CD14-positive monocyte (primary cell): ENCODE measurements around the gene OBSCN. TPM values are rescaled to one million over a fixed set of nuclear protein-coding genes. Genes with fewer than 3 reads are reported as not detected.

Source experiments
- DNase-seq, 3 donors: peaks; one replicate each; pipeline ENCODE4 v3.0.0-alpha.2; 2011 to 2022
- H2AFZ ChIP-seq: 2 replicates; pipeline ENCODE4 v1.6.0; 2012; ENCODE audit warnings: mild to moderate bottlenecking, low read depth, low read length, inconsistent platforms; ENCODE audit not compliant: insufficient read depth, poor library complexity, severe bottlenecking
- H3K27ac ChIP-seq, 2 donors: 1 replicate in 1 of 2; 2 replicates in 1 of 2; pipeline ENCODE4 v1.5.1; 2012 to 2013; ENCODE audit warnings: low read length in 2 of 2, control low read depth in 1 of 2, inconsistent platforms in 1 of 2, low read depth in 1 of 2, mild to moderate bottlenecking in 1 of 2
- H3K27me3 ChIP-seq, 2 donors: one replicate each; pipeline versions ENCODE4 v1.6.0 to v1.6.1; 2011 to 2013; ENCODE audit warnings: low read length in 2 of 2; ENCODE audit not compliant: control insufficient read depth in 2 of 2, insufficient read depth in 2 of 2
- H3K36me3 ChIP-seq, 2 donors: replicated peaks in 1 of 2; 1 replicate in 1 of 2; 2 replicates in 1 of 2; pipeline versions ENCODE4 v1.5.1 to v1.6.1; 2012 to 2013; ENCODE audit warnings: low read length in 2 of 2, control low read depth in 1 of 2, inconsistent platforms in 1 of 2, mild to moderate bottlenecking in 1 of 2; ENCODE audit not compliant: insufficient read depth in 2 of 2, control insufficient read depth in 1 of 2
- H3K4me1 ChIP-seq, 2 donors: 1 replicate in 1 of 2; 2 replicates in 1 of 2; pipeline versions ENCODE4 v1.5.1 to v1.6.1; 2012 to 2013; ENCODE audit warnings: low read length in 2 of 2, control low read depth in 1 of 2, inconsistent platforms in 1 of 2, mild to moderate bottlenecking in 1 of 2, moderate library complexity in 1 of 2; ENCODE audit not compliant: insufficient read depth in 2 of 2, control insufficient read depth in 1 of 2
- H3K4me2 ChIP-seq: replicated peaks from 2 replicates; pipeline ENCODE3; 2012; ENCODE audit warnings: low read length, moderate library complexity, mild to moderate bottlenecking; ENCODE audit not compliant: poor library complexity, severe bottlenecking; ENCODE audit errors: extremely low read depth
- H3K4me3 ChIP-seq, 3 experiments: fragments of 200-600 bp in 1 of 3; sonication (generic) in 1 of 3; replicated peaks in 1 of 3; 1 replicate in 2 of 3; 2 replicates in 1 of 3; pipeline ENCODE4 v1.5.1; 2011 to 2013; ENCODE audit warnings: low read length in 3 of 3, mild to moderate bottlenecking in 3 of 3, control low read depth in 2 of 3, low read depth in 2 of 3, inconsistent platforms in 1 of 3, moderate library complexity in 1 of 3
- H3K79me2 ChIP-seq: 2 replicates; pipeline ENCODE4 v1.6.0; 2012; ENCODE audit warnings: mild to moderate bottlenecking, control low read depth, inconsistent platforms, low read length, moderate library complexity; ENCODE audit not compliant: insufficient read depth
- H3K9ac ChIP-seq: 2 replicates; pipeline ENCODE4 v1.6.0; 2017; ENCODE audit warnings: low read length, mild to moderate bottlenecking; ENCODE audit not compliant: insufficient read depth, poor library complexity, severe bottlenecking
- H3K9me3 ChIP-seq, 2 donors: replicated peaks in 1 of 2; 1 replicate in 1 of 2; 2 replicates in 1 of 2; pipeline versions ENCODE4 v1.5.1 to v1.6.1; 2012 to 2013; ENCODE audit warnings: low read length in 2 of 2, control low read depth in 1 of 2; ENCODE audit not compliant: control insufficient read depth in 1 of 2, insufficient read depth in 1 of 2
- H4K20me1 ChIP-seq: 2 replicates; pipeline ENCODE4 v1.6.0; 2012; ENCODE audit warnings: mild to moderate bottlenecking, low read length, control low read depth, moderate library complexity; ENCODE audit not compliant: insufficient read depth
- H3K27ac Mint-ChIP-seq, 7 donors: one replicate each; pipeline ENCODE4 v1.8.0; 2020; ENCODE audit warnings: mild to moderate bottlenecking in 7 of 7, mixed read lengths in 7 of 7, moderate library complexity in 6 of 7, inconsistent platforms in 2 of 7
- H3K27me3 Mint-ChIP-seq, 3 donors: one replicate each; pipeline ENCODE4 v1.8.0; 2021 to 2022; ENCODE audit warnings: low read depth in 3 of 3, mild to moderate bottlenecking in 3 of 3, mixed read lengths in 3 of 3, moderate library complexity in 3 of 3, inconsistent platforms in 1 of 3
- H3K36me3 Mint-ChIP-seq, 2 donors: one replicate each; pipeline ENCODE4 v1.8.0; 2020; ENCODE audit warnings: mixed read lengths in 2 of 2, inconsistent platforms in 1 of 2, mild to moderate bottlenecking in 1 of 2
- H3K4me1 Mint-ChIP-seq: one replicate; pipeline ENCODE4 v1.8.0; 2020; ENCODE audit warnings: mild to moderate bottlenecking, mixed read lengths
- H3K4me3 Mint-ChIP-seq, 2 donors: one replicate each; pipeline ENCODE4 v1.8.0; 2020; ENCODE audit warnings: mild to moderate bottlenecking in 2 of 2, mixed read lengths in 2 of 2, moderate library complexity in 1 of 2
- H3K9me3 Mint-ChIP-seq, 7 donors: one replicate each; pipeline ENCODE4 v1.8.0; 2020 to 2022; ENCODE audit warnings: mixed read lengths in 7 of 7, mild to moderate bottlenecking in 6 of 7, moderate library complexity in 6 of 7, inconsistent platforms in 2 of 7
- CTCF ChIP-seq: fragments of 200-600 bp; IDR thresholded peaks from one replicate; pipeline ENCODE4 v1.8.0; 2022; ENCODE audit warnings: antibody characterized with exemption, mild to moderate bottlenecking
- WGBS: methylation state at CpG from one replicate; pipeline ENCODE4 v1.1.5; 2013; ENCODE audit warnings: missing lambda C conversion rate; ENCODE audit not compliant: insufficient coverage; 5-methylcytosine and 5-hydroxymethylcytosine counted together
- intact Hi-C, 2 donors: fragments of 100-400 bp; cut with micrococcal nuclease; formaldehyde crosslinking; loops; one replicate each; pipeline versions ENCODE4 v1.15.0 to v1.15.1; 2023
- polyA plus RNA-seq, 3 donors: library from polyadenylated mRNA; depleted of rRNA in 1 of 3; unstranded in 2 of 3; stranded (reverse) in 1 of 3; fragments of 300-500 nt in 2 of 3; fragments of >200 nt in 1 of 3; fragmentation: Illumina TruSeq in 2 of 3; gene quantifications; 1 replicate in 2 of 3; 2 replicates in 1 of 3; pipeline ENCODE4 v1.2.3, GENCODE V29; 2012 to 2021

OBSCN gene
- polyA plus RNA-seq, 3 donors = 0.57 to 1.5 (median 0.76) TPM

GRCh38 chr1:228256626-228257375 lies 49.0 kb downstream of the OBSCN start:
- H2AFZ ChIP-seq = no peak overlapping the region
- peaks cover 0 to 30% of the 10 kb centered on the region in 2 donors for H3K9me3 ChIP-seq
- no peak for TF ChIP-seq CTCF
- H3K36me3 ChIP-seq = no peaks in the 10 kb centered on the region
- H3K27me3 ChIP-seq = no peaks in the 10 kb centered on the region
- no peaks in the 10 kb centered on the region for H4K20me1 ChIP-seq
- H3K9ac ChIP-seq = no peak overlapping the region
- H3K79me2 ChIP-seq = no peaks in the 10 kb centered on the region
- intact Hi-C loops = no loop called here
- Mint-ChIP-seq H3K9me3 (peaks cover 9 to 47% (median 17%) of the 10 kb centered on the region in 7 donors), H3K27me3 (no peaks in the 10 kb centered on the region), H3K36me3 (no peaks in the 10 kb centered on the region), H3K4me1 (no peaks in the 10 kb centered on the region), H3K27ac (no peak overlapping the region), H3K4me3 (no peak overlapping the region)
- H3K27ac ChIP-seq = no peak overlapping the region
- DNase-seq = no peak
- no peak overlapping the region for H3K4me3 ChIP-seq
- H3K4me1 ChIP-seq = no peaks in the 10 kb centered on the region
- no peak overlapping the region for H3K4me2 ChIP-seq
- 95% methylated on average over 11 of the region's 24 CpGs for WGBS

- Histone ChIP-seq H3K79me2 (no peaks in the 10 kb centered on the region), H3K4me1 (no peaks in the 10 kb centered on the region), H3K27me3 (no peaks in the 10 kb centered on the region), H2AFZ (no peak overlapping the region), H3K9me3 (peaks cover 0 to 33% of the 10 kb centered on the region in 2 donors), H3K27ac (no peak overlapping the region), H3K9ac (no peak overlapping the region), H4K20me1 (no peaks in the 10 kb centered on the region), H3K4me2 (no peak overlapping the region), H3K36me3 (no peaks in the 10 kb centered on the region), H3K4me3 (no peak overlapping the region)
- intact Hi-C loops = no loop called here
- Mint-ChIP-seq H3K27me3 (no peaks in the 10 kb centered on the region), H3K4me1 (no peaks in the 10 kb centered on the region), H3K4me3 (no peak overlapping the region), H3K27ac (no peak overlapping the region), H3K36me3 (no peaks in the 10 kb centered on the region), H3K9me3 (peaks cover 9 to 54% (median 20%) of the 10 kb centered on the region in 7 donors)
- TF ChIP-seq CTCF = no peak
- WGBS = no CpG with 5 or more reads among the region's 1 CpG
- DNase-seq = no peak
Observed at GRCh38 chr1:228258486-228258885, 50.6 kb downstream of the OBSCN start.
